GM19397 (cell line): ENCODE results near the gene DGKZ.

ENCODE experiments used
- ATAC-seq: cut with Tn5 transposase; IDR thresholded peaks from one replicate; pipeline ENCODE4 v1.9.1; 2021; ENCODE audit warnings: mild to moderate bottlenecking, moderate library complexity; ENCODE audit not compliant: unreplicated experiment

The DGKZ gene

DNA sequence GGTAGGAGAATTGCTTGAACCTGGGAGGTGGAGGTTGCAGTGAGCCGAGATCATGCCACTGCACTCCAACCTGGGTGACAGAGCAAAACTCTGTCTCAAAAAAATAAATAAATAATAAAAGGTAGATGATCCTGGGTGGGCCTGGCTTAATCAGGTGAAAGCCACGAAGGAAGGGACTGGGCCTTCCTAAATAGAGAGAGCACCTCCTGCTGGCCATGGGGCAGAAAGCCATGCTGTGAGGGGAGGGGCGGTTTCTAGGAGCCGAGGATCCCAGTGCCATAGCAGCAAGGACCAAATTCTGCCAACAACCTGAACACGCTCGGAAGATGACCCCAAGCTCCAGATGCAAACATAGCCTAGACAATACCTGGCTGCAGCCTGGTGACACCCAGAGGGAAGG is 24.5 kb upstream of the DGKZ start:
- no peak for ATAC-seq

DNA sequence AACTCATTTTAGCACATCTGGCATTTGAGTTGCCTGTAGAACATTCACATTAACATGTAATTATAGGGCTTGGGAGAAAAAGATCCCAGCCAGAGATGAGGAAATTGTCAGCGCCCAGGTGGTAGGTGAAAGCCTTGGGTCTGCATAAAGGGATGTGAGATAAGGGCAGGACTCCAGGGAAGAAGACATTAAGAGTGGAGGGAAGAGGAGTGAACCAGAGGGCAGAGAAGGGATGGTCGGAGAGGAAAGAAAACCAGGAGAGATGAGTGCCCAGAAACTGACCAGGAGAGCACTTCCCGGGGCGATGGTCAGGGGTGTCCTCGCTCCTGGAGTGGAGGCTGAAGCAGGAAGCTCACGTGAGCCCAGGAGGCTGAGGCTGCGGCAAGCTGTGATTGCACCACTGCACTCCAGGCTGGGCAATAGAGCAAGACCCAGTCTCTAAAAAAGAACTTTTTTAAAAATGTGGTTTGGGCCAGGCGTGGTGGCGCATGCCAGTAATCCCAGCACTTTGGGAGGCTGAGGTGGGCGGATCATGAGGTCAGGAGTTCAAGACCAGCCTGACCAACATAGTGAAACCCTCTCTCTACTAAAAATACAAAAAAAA is 20.3 kb upstream of the DGKZ start:
- no peak for ATAC-seq

GRCh38 chr11:46327829-46328228 is 19.4 kb upstream of the DGKZ start:
- ATAC-seq, result no peak

DNA sequence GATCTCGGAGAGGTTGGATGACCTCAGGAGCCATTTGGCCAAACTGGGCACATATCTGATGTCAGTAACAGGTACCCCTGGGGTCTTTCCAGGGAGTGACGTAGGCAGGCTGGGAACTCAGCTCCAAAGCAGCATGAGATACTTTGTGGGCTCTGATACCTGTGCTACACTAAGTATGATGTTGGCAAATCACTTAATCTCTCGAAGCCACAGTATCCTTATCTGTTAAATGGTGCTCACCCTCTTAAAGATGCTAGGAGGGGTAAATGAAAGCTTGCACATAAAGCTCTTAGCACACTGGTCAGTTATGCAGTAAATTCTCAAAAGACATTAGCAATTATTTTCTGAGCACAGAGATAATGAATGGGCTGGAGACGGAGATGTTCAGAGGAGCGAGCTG is 17.1 kb upstream of the DGKZ start:
- ATAC-seq, result no peak

GRCh38 chr11:46330563-46331281 is 16.5 kb upstream of the DGKZ start:
- ATAC-seq, result no peak

- ATAC-seq, result no peak
Measured at GRCh38 chr11:46331282-46331984, 15.8 kb upstream of the DGKZ start.

DNA sequence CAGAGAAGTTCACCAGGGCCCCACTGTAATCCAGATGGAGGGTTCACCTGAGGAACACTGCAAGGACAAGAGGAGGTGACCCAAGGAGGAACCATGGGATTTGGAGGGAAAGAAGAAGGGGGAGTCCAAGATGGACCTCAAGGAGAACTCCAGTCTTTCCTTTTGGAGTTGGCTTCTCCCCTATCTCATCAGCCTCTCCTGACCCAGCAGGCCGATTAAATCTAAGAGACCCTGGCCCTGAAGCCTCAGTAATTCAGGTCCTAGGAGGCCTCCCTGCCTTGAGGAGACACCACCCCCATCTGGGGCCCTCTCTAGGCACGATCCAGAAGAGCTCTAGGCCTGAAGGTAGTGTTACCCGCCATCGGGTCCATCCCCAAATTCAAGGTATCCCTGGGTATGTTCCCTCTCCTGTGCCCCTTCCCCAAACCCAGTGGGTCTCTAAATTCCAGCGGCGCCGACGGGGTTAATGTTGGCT is 15.1 kb upstream of the DGKZ start:
- no peak for ATAC-seq

DNA sequence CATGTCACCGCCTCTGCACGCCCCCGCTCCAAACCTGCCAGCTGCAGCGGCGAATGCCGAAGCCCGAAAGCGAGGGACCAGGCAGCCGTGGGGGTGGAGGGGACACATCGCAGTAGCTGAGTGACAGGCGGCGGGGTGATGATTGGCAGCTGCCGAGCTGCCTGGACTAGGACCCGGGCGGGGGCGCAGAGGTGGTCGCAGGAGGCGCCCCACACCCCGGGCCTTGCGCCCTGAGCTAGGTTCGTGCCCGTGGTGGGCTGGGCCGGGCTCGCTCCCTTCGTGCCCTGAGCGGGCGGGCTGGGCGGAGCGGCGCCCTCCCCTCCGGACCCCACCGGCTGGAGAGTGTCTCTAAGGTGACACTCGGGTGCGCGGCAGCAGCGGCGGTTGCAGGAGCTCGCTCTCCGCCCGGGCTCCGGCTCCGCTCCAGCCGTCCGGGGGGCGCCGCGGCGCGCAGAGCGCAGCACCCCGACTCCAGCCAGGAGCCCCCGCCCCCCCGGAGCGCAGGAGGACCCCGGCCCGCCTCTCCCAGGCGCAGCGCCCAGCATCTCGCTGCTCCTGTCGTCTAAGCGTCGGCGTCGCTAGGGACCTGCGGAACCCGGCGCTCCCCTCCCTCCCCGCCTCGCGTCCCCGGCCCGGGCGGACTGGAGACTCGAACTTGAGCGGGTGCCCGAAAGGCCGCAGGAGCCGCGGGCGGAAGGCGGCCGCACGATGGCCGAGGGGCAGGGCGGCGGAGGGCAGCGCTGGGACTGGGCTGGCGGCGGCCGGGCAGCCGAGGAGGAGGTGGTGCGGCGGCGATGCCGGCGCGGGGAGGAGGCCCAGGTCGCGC is 14.5 kb upstream of the DGKZ start:
- ATAC-seq, result no peak

GRCh38 chr11:46333394-46333947 is 13.8 kb upstream of the DGKZ start:
- no peak for ATAC-seq

GRCh38 chr11:46334211-46334610 is 13.1 kb upstream of the DGKZ start:
- ATAC-seq, result no peak

- ATAC-seq, result no peak
Measured at GRCh38 chr11:46335271-46335670, 12.0 kb upstream of the DGKZ start.

DNA sequence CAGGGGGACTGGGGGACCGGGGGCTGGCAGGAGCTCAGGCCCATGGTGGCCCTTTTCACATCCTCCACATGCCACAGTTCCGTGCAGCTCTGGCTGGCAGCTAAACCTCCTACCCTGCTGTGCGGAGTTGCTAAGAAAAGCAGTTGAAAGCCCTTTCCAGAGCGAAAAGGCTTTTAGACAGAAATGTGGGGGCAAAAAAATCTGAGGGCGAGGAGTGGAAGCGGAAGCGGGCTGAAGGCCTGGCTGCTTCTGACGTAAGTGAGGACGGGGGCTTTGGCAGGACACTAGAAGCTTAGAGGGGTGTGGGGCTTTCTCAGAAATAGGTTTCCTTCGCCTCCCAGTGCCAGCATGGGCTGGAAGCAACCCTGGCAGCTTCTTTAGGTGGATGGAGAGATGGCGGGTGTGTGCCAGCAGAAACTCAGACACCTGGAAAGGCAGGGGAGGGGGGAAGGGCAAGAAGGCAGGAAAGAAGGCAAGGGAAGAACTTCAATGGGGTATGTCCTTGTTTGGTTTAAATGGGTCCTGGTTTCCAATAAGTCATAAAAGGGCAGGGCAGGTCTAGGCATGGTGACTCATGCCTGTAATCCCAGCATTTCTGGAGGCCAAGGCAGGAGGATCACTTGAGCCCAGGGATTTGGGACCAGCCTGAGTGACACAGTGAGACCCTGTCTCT is 11.2 kb upstream of the DGKZ start:
- no peak for ATAC-seq

DNA sequence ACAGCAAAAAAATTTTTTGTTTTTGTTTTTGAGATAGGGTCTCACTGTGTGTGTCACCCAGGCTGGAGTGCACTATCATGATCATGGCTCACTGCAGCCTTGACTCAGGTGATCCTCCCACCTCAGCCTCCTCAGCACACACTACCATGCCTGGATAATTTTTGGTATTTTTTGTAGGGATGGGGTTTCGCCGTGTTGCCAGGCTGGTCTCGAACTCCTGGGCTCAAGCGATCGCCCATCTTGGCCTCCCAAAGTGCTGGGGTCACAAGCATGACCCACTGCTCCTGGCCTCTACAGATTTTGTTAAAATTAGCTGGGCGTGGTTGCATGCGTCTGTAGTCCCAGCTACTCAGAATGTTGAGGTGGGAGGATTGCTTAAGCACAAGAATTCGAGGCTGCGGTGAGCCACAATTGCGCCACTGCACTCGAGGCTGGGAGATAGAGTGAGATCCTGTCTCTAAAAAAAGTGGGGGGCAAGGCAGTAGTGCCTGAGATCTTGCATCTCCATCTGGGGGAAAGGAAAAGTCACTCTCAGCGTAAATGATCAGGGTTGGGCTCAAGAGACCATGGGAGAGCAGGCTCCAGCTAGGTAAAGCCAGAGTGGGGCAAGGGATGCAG is 10.6 kb upstream of the DGKZ start:
- no peak for ATAC-seq

GRCh38 chr11:46337626-46338345 is 9.5 kb upstream of the DGKZ start:
- no peak for ATAC-seq

GRCh38 chr11:46338636-46338987 is 8.7 kb upstream of the DGKZ start:
- ATAC-seq, result no peak

- no peak for ATAC-seq
Measured at GRCh38 chr11:46338988-46339666, 8.1 kb upstream of the DGKZ start.

GRCh38 chr11:46339816-46340215 is 7.4 kb upstream of the DGKZ start:
- ATAC-seq, result no peak

DNA sequence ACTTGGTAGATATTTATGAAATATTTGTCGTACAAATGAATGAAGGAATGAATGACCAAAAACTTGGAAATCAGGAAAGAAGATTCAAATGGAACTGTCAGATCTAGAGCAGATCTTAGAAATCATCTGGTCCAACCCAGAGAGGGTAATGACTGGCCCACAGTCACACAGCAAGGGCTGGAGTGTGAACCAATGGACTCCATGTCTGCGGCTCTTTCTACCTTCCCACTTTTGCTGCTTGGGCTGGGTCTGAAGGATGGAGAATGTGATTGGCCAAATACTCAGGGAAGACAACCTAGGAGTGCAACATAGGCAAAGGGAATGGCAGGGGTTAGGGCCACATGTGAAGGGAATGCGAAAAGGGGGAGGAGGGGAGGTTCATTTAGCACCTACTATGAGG is 5.8 kb upstream of the DGKZ start:
- ATAC-seq, result no peak

GRCh38 chr11:46342239-46342638 is 5.0 kb upstream of the DGKZ start:
- ATAC-seq, result no peak
